Panc1 (cell line): ENCODE results near the gene ZCCHC24. TPM values are rescaled to one million over a fixed set of nuclear protein-coding genes. Genes with fewer than 3 reads are reported as not detected.

ENCODE experiments used
- ATAC-seq: fragments of 200-7000 bp; cut with Tn5 transposase; 2 replicates; pipeline ENCODE4 v1.9.1; 2020; ENCODE audit warnings: mild to moderate bottlenecking, moderate library complexity
- BruUV-seq: library from RNA; stranded (reverse); fragments of 400-500 nt; replicated peaks from 2 replicates; lab custom pipeline; 2021; lab: Mats Ljungman, UMichigan
- CTCF ChIA-PET: fragments of 300-600 bp; sonication (Branson Sonifier 250); formaldehyde crosslinking; loops from one replicate; lab custom pipeline; 2022; ENCODE audit warnings: antibody characterized with exemption; lab: Charles Lee
- POLR2A ChIA-PET: fragments of 300-600 bp; sonication (Branson Sonifier 250); formaldehyde crosslinking; loops from one replicate; lab custom pipeline; 2022; ENCODE audit warnings: antibody characterized with exemption; lab: Charles Lee
- DNase-seq: peaks from one replicate; pipeline ENCODE4 v3.0.0-alpha.2; 2010; ENCODE audit warnings: low read depth, low spot score
- H3K27ac ChIP-seq: 2 replicates; pipeline ENCODE4 v1.5.1; 2011; ENCODE audit warnings: mild to moderate bottlenecking, low read length, inconsistent platforms
- H3K27me3 ChIP-seq: fragments of 200-500 bp; sonication (Bioruptor generic); 2 replicates; pipeline ENCODE4 v1.6.0; 2014; ENCODE audit warnings: low read length, inconsistent platforms; ENCODE audit not compliant: control insufficient read depth, insufficient read depth
- H3K36me3 ChIP-seq: fragments of 200-500 bp; sonication (Bioruptor generic); 2 replicates; pipeline ENCODE4 v1.5.1; 2014; ENCODE audit warnings: inconsistent platforms, mild to moderate bottlenecking, low read length, moderate library complexity; ENCODE audit not compliant: control insufficient read depth, insufficient read depth
- H3K4me1 ChIP-seq: 2 replicates; pipeline ENCODE4 v1.5.1; 2011; ENCODE audit warnings: inconsistent platforms, mild to moderate bottlenecking, low read length, moderate library complexity; ENCODE audit not compliant: control insufficient read depth, insufficient read depth
- H3K4me3 ChIP-seq, 2 experiments: 2 replicates each; pipeline ENCODE4 v1.5.1; 2011 to 2012; ENCODE audit warnings: low read depth in 2 of 2, low read length in 2 of 2, mild to moderate bottlenecking in 2 of 2, inconsistent platforms in 1 of 2, moderate library complexity in 1 of 2
- H3K9me3 ChIP-seq: fragments of 200-500 bp; sonication (Bioruptor generic); 2 replicates; pipeline ENCODE4 v1.5.1; 2014; ENCODE audit warnings: low read depth, mild to moderate bottlenecking, inconsistent platforms, low read length, moderate library complexity; ENCODE audit not compliant: control insufficient read depth, insufficient read depth
- POLR2AphosphoS5 ChIP-seq: IDR thresholded peaks from 2 replicates; pipeline ENCODE4 v1.6.1; 2012; ENCODE audit warnings: mild to moderate bottlenecking, low read depth, low read length, moderate library complexity
- REST ChIP-seq, 2 experiments: IDR thresholded peaks; 2 replicates each; pipeline ENCODE4 v1.6.1; 2011 to 2012; ENCODE audit warnings: low read depth in 2 of 2, control low read depth in 1 of 2, low read length in 1 of 2, mild to moderate bottlenecking in 1 of 2, moderate library complexity in 1 of 2; ENCODE audit not compliant: insufficient read depth in 1 of 2
- SIN3A ChIP-seq: IDR thresholded peaks from 2 replicates; pipeline ENCODE4 v1.6.1; 2012; ENCODE audit warnings: low read depth, mild to moderate bottlenecking, low read length, moderate library complexity, borderline replicate concordance; ENCODE audit not compliant: insufficient read depth
- TCF7L2 ChIP-seq: IDR thresholded peaks from 2 replicates; pipeline ENCODE4 v1.6.1; 2011; ENCODE audit warnings: mild to moderate bottlenecking, low read depth, low read length, inconsistent platforms
- in situ Hi-C: cut with HindIII; loops from 2 replicates; pipeline ENCODE4 v1.10.0; 2016; ENCODE audit warnings: low sequenced_read_pairs, low pct_unique_long_range_greater_than_20kb
- intact Hi-C: fragments of 100-400 bp; cut with micrococcal nuclease; formaldehyde crosslinking; loops from one replicate; pipeline ENCODE4 v1.10.0; 2022; ENCODE audit not compliant: unreplicated experiment
- total RNA-seq: library from RNA; stranded (reverse); gene quantifications from one replicate; pipeline ENCODE4 v1.2.1, GENCODE V29; 2021; ENCODE audit not compliant: unreplicated experiment
- TF ChIP-seq, protein P1 (sequence below): fragments of 450-650 bp; IDR thresholded peaks from 2 replicates; pipeline ENCODE4 v1.5.1; 2017; ENCODE audit warnings: mild to moderate bottlenecking

ZCCHC24 gene
- total RNA-seq, 1 experiment from 2014 or later: 7.8 TPM

GRCh38 chr10:79477456-79477855, 32.0 kb upstream of the ZCCHC24 start:
- TF ChIP-seq SIN3A (no peak), REST (IDR thresholded peaks at IDR 0.05; ENCODE audit: insufficient read depth in 1 of 2, low read depth in 2 of 2, low read length in 1 of 2) (no peak), POLR2AphosphoS5 (no peak), TCF7L2 (no peak)
- TF ChIP-seq, protein P1, sequence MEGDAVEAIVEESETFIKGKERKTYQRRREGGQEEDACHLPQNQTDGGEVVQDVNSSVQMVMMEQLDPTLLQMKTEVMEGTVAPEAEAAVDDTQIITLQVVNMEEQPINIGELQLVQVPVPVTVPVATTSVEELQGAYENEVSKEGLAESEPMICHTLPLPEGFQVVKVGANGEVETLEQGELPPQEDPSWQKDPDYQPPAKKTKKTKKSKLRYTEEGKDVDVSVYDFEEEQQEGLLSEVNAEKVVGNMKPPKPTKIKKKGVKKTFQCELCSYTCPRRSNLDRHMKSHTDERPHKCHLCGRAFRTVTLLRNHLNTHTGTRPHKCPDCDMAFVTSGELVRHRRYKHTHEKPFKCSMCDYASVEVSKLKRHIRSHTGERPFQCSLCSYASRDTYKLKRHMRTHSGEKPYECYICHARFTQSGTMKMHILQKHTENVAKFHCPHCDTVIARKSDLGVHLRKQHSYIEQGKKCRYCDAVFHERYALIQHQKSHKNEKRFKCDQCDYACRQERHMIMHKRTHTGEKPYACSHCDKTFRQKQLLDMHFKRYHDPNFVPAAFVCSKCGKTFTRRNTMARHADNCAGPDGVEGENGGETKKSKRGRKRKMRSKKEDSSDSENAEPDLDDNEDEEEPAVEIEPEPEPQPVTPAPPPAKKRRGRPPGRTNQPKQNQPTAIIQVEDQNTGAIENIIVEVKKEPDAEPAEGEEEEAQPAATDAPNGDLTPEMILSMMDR: no peak
- no peaks in the 10 kb centered on the region for H3K36me3 ChIP-seq
- H3K27ac ChIP-seq: no peak overlapping the region
- ATAC-seq: no peak
- in situ Hi-C loops: no loop called here
- ChIA-PET CTCF (interaction anchor here (0.6 to 0.7 kb wide), 2 partner anchors 98 to 1343 kb away, joined by 3 to 4 read pairs; no protein-coding TSS in a partner anchor), POLR2A (interaction anchor here (0.7 kb wide), 1 partner anchor 13 kb away, joined by 5 read pairs; no protein-coding TSS in a partner anchor)
- no TSS peak for BruUV-seq
- H3K27me3 ChIP-seq: peaks cover 6% of the 10 kb centered on the region; the same call in 1 of the 2 replicates
- intact Hi-C loops: no loop called here
- no peak for DNase-seq
- no peak overlapping the region for H3K4me3 ChIP-seq
- H3K9me3 ChIP-seq: no peaks in the 10 kb centered on the region
- H3K4me1 ChIP-seq: no peaks in the 10 kb centered on the region

DNA sequence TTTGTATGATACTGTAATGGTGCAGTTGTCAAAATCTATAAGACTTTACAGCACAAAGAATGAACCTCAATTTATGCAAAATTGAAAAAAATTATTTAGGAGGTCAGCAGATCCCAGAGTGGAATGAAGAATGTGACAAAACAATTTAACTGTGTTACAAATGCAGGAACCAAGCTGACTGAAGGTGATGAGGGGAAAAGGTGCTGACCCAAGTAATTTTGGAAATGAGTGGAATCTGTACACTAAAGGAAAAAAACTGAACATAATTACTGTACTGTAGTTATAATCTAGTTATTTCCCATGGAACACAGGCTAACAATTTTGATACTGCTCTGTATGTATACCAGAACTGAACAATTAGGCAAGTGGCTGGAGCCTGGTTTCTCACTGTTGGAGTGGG, 31.2 kb upstream of the ZCCHC24 start:
- TF ChIP-seq, protein P1: no peak
- TF ChIP-seq SIN3A: no peak
- TF ChIP-seq POLR2AphosphoS5: no peak
- TF ChIP-seq TCF7L2: no peak
- TF ChIP-seq REST (IDR thresholded peaks at IDR 0.05; ENCODE audit: insufficient read depth in 1 of 2, low read depth in 2 of 2, low read length in 1 of 2): no peak
- peaks cover 6% of the 10 kb centered on the region; the same call in 1 of the 2 replicates for H3K27me3 ChIP-seq
- intact Hi-C loops (no loop called here), in situ Hi-C loops (no loop called here)
- POLR2A ChIA-PET: no interaction called here
- no peak overlapping the region for H3K4me3 ChIP-seq
- no peak overlapping the region for H3K27ac ChIP-seq
- no peaks in the 10 kb centered on the region for H3K36me3 ChIP-seq
- CTCF ChIA-PET: interaction anchor here (0.6 kb wide), 1 partner anchor 1342 kb away, joined by 4 read pairs; no protein-coding TSS in a partner anchor
- H3K9me3 ChIP-seq: no peaks in the 10 kb centered on the region
- DNase-seq: no peak
- ATAC-seq: no peak
- no TSS peak for BruUV-seq
- H3K4me1 ChIP-seq: no peaks in the 10 kb centered on the region
